Measurements from ENCODE around the gene LRSAM1.

LRSAM1 gene

GRCh38 chr9:127450830-127451607 lies at the start of gene LRSAM1, which contains the start of gene RPL12:
TSS of gene LRSAM1 (plus strand) at chr9:127451510. CDS start at chr9:127454528, 3,018 bp downstream.
TSS of gene RPL12 (minus strand) at chr9:127451406. CDS start at chr9:127451317, 89 bp downstream.
- DNase-seq (ENCODE audit: low read depth), result peak; percentile 89

- no peak for DNase-seq (ENCODE audit: low read depth)
These were observed 48.8 kb upstream of the LRSAM1 start for GRCh38 chr9:127402401-127403090.

GRCh38 chr9:127403507-127404192 lies 47.7 kb upstream of the LRSAM1 start:
- no peak for DNase-seq (ENCODE audit: low read depth)

GRCh38 chr9:127404631-127405030 lies 46.7 kb upstream of the LRSAM1 start:
- no peak for DNase-seq (ENCODE audit: low read depth)

- DNase-seq (ENCODE audit: low read depth), result no peak
These were observed 45.8 kb upstream of the LRSAM1 start for GRCh38 chr9:127405344-127406125.

GRCh38 chr9:127406799-127407491 lies 44.4 kb upstream of the LRSAM1 start:
- no peak for DNase-seq (ENCODE audit: low read depth)

GRCh38 chr9:127407492-127407843 lies 43.8 kb upstream of the LRSAM1 start:
- DNase-seq (ENCODE audit: low read depth), result no peak

- no peak for DNase-seq (ENCODE audit: low read depth)
These were observed 40.2 kb upstream of the LRSAM1 start for GRCh38 chr9:127411122-127411521.

GRCh38 chr9:127415141-127415540 lies 36.2 kb upstream of the LRSAM1 start:
- DNase-seq (ENCODE audit: low read depth), result no peak

GRCh38 chr9:127415657-127416056 lies 35.7 kb upstream of the LRSAM1 start:
- DNase-seq (ENCODE audit: low read depth), result no peak

GRCh38 chr9:127417131-127418036 lies 33.9 kb upstream of the LRSAM1 start:
- DNase-seq (ENCODE audit: low read depth), result peak; percentile 33

- DNase-seq (ENCODE audit: low read depth), result no peak
These were observed 33.3 kb upstream of the LRSAM1 start for GRCh38 chr9:127418037-127418471.

GRCh38 chr9:127419348-127419747 lies 32.0 kb upstream of the LRSAM1 start:
- no peak for DNase-seq (ENCODE audit: low read depth)

- DNase-seq (ENCODE audit: low read depth), result no peak
These were observed 30.3 kb upstream of the LRSAM1 start for GRCh38 chr9:127421057-127421456.

- DNase-seq (ENCODE audit: low read depth), result no peak
These were observed 29.1 kb upstream of the LRSAM1 start for GRCh38 chr9:127422133-127422782.

GRCh38 chr9:127422787-127423186 lies 28.5 kb upstream of the LRSAM1 start:
- DNase-seq (ENCODE audit: low read depth), result no peak

- DNase-seq (ENCODE audit: low read depth), result no peak
These were observed 27.8 kb upstream of the LRSAM1 start for GRCh38 chr9:127423476-127423933.

- DNase-seq (ENCODE audit: low read depth), result peak; percentile 88
These were observed 27.2 kb upstream of the LRSAM1 start, which contains the start of gene ZNF79 for GRCh38 chr9:127423934-127424675. TSS of gene ZNF79 (plus strand) at chr9:127424382. CDS start at chr9:127424788, 406 bp downstream.

GRCh38 chr9:127424676-127424999 lies 26.7 kb upstream of the LRSAM1 start:
- DNase-seq (ENCODE audit: low read depth), result no peak
